22Rv1 (cell line): ENCODE data around the gene TRAF1.

Experiments
- H3K27ac ChIP-seq: fragments of 450-650 bp; 2 replicates; pipeline ENCODE4 v1.5.1; 2017
- CTCF ChIP-seq: fragments of 450-650 bp; IDR thresholded peaks from 2 replicates; pipeline ENCODE4 v1.5.1; 2017; ENCODE audit warnings: mild to moderate bottlenecking
- ZFX ChIP-seq: fragments of 450-650 bp; IDR thresholded peaks from 2 replicates; pipeline ENCODE4 v1.6.1; 2017; ENCODE audit warnings: antibody characterized with exemption, borderline replicate concordance

Gene TRAF1

DNA sequence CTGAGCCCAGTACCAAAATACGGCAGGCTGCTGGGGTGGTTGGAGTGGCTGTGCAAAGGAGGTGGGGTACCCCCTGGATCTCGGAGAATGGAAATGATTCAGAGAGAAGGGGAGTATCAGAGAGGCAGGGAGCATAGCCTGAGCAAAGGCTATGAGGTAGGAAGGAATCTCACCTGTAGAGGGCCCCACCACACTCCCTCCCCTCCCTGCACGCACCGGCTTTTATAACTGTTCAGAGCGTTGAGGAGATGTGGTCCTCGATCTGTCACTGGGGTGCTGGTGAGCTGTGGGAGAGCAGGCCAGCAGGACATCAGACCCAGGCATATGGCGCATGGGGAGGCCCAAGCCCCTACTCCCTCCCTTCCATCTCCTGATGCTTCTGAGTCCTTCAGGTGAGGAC is 62.8 kb downstream of the TRAF1 start:
- TF ChIP-seq ZFX (no peak), CTCF (0 out of 2 replicates have a peak, but pooled peaks have one; percentile 4)
- no peak overlapping the region for H3K27ac ChIP-seq

GRCh38 chr9:120862452-120862851 is 64.1 kb downstream of the TRAF1 start:
- no peak overlapping the region for H3K27ac ChIP-seq
- TF ChIP-seq CTCF: no peak
- TF ChIP-seq ZFX: no peak

- no peak overlapping the region for H3K27ac ChIP-seq
- TF ChIP-seq CTCF (no peak), ZFX (no peak)
Observed at GRCh38 chr9:120861935-120862334, 64.7 kb downstream of the TRAF1 start.

DNA sequence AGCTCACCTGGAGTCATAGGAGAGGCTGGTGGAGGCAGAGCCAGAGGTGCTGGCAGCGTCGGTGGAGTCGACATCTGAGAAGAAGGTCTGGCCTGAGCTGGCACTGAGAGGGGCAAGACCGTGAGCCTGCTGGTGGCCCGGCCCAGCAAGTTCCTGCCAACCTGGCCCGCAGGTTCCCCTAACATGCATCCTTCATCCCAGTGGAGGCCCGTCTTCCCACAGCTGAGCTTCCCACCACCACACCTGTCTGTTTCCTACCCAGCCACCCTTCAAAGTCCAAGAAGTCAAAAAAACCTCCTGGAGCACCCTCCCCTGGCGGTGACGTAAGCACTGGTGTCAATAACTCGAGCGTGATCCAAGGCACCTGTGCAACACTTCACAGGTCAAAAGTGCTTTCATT is 66.5 kb downstream of the TRAF1 start:
- no peak for TF ChIP-seq ZFX
- no peak overlapping the region for H3K27ac ChIP-seq

DNA sequence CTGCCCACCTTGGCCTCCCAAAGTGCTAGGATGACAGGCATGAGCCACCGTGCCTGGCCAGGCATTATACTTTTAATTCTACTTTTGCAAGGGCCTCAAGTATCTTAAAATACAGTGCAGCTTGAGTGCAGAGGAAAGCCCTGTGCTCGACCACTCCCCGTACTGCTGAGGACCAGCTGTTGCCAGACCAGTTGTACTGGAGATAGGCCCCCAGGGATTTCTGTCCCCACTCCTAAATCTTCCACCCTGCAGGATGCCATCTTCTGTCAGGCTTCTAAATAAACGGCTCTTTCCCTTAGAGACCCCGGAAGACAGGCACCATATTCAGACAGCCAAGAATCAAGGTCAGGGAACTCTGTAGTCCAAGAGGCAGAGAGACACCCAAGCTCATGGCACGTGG is 67.2 kb downstream of the TRAF1 start:
- TF ChIP-seq ZFX: no peak
- no peak for TF ChIP-seq CTCF
- H3K27ac ChIP-seq: no peak overlapping the region

- no peak overlapping the region for H3K27ac ChIP-seq
- no peak for TF ChIP-seq CTCF
- TF ChIP-seq ZFX: no peak
Observed at GRCh38 chr9:120857902-120858301, 68.7 kb downstream of the TRAF1 start.

- H3K27ac ChIP-seq: no peak overlapping the region
- TF ChIP-seq CTCF (no peak), ZFX (no peak)
Observed at GRCh38 chr9:120857481-120857880, 69.1 kb downstream of the TRAF1 start.

- no peak for TF ChIP-seq CTCF
- no peak for TF ChIP-seq ZFX
- H3K27ac ChIP-seq: no peak overlapping the region
Observed at GRCh38 chr9:120856700-120857099, 69.9 kb downstream of the TRAF1 start.
